SIG-M5 treated with dmso at 0.1 percent for 504 hours (cell line): ENCODE data around the gene MED12L.
"Not testable (repeated sequence)": the region's sequence is repeated elsewhere in the genome, so short reads cannot be mapped to it uniquely, and the experiment has no call there.

Source experiments
- DNase-seq: peaks from one replicate; lab custom pipeline; 2025; ENCODE audit not compliant: unreplicated experiment; lab: John Stamatoyannopoulos, UW

Gene MED12L, protein sequence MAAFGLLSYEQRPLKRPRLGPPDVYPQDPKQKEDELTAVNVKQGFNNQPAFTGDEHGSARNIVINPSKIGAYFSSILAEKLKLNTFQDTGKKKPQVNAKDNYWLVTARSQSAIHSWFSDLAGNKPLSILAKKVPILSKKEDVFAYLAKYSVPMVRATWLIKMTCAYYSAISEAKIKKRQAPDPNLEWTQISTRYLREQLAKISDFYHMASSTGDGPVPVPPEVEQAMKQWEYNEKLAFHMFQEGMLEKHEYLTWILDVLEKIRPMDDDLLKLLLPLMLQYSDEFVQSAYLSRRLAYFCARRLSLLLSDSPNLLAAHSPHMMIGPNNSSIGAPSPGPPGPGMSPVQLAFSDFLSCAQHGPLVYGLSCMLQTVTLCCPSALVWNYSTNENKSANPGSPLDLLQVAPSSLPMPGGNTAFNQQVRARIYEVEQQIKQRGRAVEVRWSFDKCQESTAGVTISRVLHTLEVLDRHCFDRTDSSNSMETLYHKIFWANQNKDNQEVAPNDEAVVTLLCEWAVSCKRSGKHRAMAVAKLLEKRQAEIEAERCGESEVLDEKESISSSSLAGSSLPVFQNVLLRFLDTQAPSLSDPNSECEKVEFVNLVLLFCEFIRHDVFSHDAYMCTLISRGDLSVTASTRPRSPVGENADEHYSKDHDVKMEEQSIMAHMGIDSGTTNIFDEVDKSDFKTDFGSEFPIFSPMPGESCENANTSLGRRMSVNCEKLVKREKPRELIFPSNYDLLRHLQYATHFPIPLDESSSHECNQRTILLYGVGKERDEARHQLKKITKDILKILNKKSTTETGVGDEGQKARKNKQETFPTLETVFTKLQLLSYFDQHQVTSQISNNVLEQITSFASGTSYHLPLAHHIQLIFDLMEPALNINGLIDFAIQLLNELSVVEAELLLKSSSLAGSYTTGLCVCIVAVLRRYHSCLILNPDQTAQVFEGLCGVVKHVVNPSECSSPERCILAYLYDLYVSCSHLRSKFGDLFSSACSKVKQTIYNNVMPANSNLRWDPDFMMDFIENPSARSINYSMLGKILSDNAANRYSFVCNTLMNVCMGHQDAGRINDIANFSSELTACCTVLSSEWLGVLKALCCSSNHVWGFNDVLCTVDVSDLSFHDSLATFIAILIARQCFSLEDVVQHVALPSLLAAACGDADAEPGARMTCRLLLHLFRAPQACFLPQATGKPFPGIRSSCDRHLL (N-terminal part only)

DNA sequence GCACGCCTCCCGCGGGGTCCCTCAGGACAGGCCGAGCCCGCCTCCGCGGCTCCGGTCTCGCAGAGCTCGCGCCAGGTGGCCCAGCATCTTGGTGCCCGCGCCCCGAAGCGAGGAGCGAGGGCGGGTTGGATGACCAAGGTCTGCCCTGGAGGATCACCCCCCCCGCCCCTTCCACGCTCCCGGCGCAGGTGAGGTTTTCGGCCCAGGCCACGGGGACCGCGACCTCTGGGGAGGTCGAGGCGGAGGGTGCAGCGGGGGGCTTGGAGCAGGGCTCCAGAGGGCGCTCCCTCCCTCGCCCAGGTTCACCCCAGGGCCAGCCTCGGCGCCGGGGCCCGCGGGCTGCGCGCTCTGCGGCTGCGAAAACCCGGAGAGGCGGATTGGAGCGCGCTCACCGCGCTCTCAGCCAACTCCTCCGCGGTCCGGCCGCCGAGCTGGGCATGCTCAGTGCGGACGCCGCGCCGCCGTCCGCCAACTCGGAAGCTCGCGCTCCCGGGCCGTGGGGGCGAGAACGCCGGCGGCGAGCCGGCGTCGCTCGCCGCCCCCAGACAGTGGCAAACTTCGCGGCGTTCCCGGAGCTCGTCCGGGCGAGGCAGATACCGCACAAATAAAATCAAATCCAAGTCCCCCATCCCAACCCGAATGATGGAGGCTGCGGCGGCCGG is at the start of gene MED12L:
Gene MED12L (plus strand): TSS at position 438 of the 662 bp plus-strand sequence. CDS start 1,263 bp downstream, outside the sequence.
- peak; percentile 51 for DNase-seq

DNA sequence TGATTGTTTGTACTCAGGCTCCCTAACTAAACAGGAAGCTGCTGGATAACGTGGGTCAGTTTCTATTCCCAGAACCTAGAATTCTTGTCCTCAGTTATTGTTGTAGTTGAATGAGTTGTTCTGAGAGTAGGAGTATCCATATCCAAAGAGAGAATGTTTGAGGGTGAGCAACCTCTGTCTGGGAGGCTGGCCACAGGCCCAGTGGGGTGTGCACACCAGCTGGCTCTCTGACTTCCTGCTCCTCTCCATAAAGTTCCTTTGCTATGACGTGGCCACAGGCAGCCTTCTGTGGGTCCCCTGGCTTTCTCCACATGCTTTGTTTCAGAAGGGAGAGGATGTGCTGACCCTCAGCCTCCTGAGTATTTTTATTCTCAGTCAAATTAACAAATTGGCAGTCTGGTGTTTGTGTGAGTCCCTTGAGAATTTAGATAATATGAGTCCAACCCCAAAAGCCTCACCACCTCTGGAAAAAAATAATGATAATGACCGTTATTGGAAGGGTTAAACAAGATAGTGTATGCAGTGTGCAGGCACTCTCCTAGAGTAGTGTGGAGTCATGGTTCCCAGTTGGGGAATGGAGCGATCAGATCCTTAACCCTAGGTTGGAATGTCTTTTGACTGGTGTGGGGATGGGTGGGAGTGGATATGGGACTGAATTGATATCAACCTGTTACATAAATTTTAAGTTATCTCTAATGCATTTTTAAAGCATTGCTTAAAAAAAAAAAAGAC is 47.6 kb upstream of the MED12L start:
- no peak for DNase-seq

DNA sequence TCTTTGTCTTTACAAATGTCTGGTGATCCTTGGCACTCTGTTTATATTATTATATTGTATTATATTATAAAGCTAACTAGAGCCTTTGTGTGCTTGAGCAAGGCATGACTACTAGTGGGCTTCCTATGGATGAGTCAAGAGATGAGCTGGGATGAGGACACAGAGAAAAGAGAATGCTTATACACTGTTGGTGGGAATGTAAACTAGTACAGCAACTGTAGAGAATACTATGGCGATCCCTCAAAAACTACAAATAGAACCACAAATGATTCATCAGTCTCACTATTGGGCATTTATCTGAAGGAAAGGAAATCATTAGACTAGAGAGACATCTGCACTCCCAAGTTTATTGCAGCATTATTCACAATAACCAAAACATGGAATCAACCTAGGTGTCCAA is 40.8 kb upstream of the MED12L start:
- no peak for DNase-seq

DNA sequence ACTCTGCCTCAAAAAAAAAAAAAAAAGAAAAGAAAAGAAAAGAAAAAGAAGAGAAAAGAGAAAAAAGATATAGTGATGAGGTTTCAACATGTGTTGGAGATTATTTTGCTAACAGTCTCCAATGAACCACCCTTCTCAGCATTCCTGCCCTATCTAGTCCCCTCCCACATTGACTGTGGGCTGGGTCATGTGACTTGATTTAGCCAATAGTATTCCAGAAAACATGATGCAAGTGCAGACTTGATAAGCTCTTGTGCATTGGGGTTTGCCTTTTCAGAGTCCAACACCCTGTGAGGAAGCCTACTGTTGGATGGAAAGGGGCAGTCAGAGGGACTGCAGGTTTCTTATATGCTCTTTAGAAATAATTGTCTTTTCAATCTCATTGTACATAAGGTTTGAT is 37.8 kb upstream of the MED12L start:
- no peak for DNase-seq

DNA sequence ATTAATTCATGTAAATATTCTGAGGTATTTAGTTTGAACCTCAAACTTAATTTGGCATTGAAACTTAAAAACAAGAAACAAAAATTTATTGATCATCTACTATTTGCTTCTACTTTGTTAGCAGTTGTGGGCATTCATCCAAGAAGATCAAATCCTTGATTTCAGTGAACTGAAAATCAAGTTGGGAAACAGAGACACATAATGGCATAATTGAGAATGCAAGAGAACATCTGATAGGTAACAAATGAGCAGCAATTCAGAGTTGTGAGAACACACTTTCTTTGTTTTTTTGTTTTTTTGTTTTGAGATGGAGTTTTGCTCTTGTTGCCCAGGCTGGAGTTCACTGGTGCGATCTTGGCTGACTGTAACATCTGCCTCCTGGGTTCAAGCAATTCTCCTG is 33.9 kb upstream of the MED12L start:
- no peak for DNase-seq

DNA sequence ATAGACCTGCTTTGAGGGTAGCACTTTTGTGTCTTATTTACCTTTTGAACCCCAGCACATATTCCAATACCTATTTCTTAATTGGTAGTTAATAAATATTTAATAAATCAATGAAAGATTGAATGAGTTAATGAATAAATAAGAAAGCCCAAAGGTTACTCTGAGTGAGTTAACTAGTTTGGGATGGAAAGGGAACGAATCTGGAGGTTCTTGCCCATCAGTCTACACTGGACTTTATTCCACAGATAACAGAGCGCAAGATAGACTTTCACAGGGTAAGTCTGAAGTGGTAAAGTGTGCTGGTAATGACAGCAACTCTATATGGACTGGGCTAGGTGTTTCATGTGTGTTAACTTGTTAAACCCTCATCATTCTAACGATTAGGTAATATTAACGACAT is 33.1 kb upstream of the MED12L start:
- DNase-seq: no peak

DNA sequence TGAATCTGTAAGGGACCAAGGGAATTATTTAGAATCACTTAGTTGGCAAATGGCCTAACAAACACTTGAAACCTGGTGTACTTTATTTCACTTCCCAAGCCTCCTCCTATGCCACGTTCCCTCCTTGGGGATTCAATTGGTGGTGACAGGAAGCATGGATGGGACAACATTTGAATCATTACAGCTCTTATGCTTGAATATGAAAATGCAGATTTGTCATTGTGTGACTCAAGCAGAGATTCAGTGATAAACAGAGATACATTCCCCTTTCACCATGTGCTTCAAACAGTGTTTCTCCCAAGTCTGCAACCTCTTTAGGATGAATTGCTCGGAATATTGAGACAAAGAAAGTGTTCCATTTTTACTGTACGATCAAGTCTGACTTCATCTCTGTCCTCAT is 32.7 kb upstream of the MED12L start:
- DNase-seq: no peak

DNA sequence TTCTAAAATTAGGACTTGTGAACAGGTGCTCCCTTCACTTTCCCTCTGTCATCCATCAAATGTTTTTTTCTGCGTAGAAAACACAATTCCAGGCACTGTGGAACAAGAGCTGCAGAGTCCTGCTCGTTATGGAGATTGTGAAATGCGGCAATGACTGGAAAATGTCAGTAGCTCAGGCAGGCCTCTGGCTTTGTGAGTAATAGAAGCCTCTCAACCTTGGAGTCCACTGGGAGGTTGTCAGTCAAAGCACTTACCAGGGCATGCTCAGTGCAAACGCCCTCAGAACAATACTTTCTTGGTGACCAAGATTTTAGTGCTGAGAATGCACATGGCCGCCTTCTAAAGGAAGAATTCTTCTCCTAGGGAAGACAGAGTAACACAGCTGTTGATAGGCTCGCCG is 26.7 kb upstream of the MED12L start:
- no peak for DNase-seq

DNA sequence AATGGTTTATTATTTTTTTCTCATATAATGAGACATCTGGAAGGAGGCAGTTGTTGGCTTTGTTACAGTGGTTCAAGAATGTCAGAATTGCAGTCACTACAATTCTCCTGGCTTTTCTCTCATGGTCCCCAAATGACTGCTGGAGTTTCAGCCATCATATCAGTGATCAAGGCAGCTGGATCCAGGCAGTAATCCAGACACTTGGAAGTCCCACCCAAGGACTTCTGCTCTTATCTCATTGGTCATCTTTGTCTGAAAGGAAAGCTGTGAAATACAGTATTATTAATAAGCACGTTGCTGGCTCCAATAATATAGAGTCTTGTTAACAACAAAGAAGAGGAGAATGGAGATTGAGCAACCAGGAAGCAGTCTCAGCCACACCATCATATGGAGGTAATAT is 22.9 kb upstream of the MED12L start:
- no peak for DNase-seq

DNA sequence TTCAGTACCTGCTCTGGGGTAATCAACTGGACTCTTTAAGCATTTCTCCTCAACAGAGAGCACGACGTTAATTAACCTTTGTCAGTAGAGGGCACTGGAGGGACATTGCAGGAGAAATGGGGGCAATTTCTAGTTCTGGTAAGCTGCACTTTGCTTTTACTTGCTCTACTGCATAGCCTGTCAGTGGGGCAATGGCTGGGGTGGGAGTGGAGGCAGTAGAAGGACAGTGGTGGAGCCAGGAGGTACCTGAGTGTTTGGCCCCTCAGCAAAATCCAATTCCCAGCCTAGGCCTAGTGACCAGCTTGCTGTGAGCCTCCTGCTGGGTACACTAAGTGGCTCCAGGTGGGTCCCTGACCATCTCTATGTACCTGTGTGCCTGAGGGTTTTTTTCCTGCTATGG is 18.3 kb upstream of the MED12L start:
- DNase-seq: peak; percentile 41

DNA sequence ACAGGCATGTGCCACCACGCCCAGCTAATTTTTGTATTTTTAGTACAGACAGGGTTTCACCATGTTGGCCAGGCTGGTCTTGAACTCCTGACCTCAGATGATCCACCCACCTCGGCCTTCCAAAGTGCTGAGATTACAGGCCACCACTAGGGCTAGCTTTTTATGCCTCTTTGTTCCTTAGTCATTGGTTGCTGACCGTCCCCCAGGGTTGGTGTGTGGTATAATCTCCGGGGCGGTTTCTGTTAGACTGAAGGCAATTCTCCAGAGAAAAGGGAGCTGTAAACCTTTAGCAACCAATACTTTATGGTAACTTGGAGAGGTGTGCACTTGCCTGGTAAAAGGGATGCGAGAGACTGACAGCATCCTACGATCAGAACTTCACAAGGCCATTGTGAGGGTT is 12.6 kb upstream of the MED12L start:
- DNase-seq: not testable (repeated sequence)

DNA sequence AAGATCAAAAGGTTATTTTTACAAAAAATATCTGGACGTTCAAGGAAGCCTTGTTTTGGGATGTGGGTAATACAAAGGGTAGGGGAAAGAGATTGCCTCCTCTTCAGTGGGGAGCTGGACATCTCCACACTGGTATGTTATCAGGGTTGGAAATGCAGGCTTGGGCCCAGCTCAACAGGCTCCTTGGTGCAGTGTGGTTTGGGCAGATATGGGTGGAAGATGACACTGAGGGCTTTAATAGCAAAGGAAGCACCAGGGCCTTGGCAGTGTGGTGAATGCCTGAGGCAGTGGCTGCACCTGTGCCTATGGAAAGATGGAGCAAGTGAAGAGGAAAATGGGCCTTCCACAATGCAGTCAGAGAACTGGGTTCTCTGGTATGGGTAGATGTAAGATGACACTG is 11.2 kb upstream of the MED12L start:
- DNase-seq: no peak

DNA sequence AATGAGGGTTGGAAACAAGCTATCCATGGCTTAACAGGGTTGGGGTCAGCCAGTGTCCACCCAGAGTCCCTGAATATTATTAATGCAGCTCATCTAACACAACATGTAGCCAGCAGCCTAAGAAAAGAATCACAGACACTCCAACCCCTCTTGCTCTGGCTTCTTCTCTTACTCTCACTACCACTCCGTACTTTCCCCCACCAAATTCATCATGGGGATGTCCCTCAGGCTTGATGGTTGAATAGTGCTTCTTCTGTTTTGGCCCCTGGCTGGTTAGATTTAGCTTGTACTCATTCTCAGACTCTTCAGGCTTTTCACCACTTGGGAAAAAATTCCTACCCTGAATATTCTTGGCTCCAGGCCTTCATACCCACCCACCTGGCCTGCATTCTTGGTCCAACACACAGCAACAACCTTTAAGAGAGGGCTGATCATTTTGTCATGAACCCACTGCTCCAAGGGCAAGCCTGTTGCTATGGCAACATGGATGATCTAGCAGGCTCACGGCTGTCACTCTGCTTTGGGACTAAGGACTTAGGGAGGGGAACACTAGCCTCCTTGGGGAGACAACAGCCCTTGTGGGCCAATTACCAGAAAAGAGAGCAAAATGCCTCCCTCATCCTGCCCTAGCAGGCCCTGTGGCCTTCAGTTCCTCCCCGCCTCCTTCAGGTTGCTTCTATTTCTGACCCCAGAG is 9.4 kb upstream of the MED12L start:
- no peak for DNase-seq

DNA sequence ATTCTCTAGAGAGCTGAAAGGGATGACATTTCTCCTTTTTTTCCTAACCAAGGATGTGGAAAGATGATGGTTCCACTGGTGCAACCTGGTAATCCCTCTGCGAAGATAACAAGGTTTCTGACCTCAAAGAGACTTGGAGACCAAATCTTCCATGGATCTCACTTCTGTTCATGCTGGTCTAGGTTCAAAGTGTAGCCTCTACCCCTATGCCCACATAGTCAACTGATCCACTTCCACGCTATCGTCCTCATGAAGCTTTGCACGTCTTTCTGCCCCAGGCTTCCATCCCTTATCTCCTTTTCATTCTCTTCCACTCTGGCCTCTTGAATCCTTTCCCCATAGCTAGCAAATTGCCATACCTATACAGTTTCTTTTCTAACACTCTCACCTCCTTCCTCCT is 8.8 kb upstream of the MED12L start:
- no peak for DNase-seq

DNA sequence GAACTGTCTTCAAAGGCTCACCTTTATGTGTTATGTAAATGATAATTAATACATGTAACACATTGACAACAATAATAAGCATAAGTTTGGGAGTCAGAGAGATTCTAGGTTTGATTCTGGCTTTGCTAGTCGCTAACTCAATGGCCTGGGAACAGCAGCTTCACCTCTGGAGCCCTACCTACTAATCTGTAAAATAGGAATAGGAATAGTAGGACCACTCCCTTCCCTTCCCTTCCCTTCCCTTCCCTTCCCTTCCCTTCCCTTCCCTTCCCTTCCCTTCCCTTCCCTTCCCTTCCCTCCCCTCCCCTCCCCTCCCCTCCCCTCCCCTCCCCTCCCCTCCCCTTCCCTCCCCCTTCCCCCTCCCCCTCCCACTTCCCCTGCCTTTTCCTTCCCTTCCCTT is 4.4 kb upstream of the MED12L start:
- not testable (repeated sequence) for DNase-seq

DNA sequence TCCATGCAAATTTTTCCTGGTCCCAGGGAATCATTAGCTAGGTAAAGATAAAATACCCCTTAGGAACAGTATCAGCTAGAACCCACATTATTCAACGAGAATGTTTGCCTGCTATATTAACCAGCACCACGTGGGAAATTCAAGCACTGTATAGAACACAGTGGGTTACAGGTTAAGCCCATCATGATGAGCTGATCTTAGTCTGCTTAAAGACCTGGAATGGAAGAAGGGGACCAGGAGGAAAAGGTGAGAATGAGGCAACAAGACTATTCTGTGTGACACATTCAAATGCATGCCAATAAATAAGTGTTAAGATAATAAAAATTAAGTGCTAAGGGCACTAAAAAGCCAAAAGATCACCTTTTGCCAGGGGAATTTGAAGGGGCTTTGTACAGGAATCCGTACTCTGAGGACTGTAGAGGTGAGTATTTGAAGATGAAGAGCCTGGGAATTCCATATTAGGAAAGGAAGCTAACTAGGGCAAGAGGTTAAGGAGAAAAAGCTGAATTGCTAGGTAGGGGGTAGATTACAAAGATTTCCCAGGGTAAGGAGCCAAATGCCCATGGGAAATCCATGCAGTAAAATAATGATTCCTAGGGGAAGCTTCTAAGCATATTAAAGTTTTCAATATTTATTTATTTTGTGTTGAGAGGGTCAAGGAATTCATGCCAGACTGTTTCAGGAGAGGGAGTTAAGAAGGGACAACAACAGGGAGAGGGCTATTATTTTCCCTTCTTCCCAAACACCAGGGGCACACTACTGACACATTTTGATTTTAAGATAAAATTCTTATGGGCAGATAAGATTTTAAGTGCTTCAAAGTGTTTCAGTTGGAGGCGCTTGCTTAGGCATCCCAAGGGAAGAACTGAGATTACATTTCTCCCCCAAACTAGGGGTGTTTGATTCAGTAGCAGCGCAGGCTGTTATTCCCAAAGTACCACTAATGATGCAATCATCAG is 2.3 kb upstream of the MED12L start:
- DNase-seq: no peak

DNA sequence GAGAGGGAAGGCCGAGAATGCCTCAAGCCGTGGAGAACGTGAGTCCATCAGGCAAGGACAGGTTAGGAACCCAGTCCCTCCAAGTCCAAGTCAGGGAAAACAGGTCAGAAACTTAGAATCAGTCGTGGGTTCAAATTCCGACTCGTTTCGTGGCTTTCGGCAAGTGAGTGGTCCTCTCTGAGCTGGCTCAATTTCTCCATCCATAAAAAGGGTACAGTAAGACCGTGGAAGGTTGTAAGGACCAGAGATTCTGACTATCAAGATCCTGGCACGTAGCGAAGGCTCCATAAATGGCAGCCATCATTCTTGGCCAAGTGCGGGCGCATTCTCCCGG is 604 bp upstream of the MED12L start:
- DNase-seq: no peak

DNA sequence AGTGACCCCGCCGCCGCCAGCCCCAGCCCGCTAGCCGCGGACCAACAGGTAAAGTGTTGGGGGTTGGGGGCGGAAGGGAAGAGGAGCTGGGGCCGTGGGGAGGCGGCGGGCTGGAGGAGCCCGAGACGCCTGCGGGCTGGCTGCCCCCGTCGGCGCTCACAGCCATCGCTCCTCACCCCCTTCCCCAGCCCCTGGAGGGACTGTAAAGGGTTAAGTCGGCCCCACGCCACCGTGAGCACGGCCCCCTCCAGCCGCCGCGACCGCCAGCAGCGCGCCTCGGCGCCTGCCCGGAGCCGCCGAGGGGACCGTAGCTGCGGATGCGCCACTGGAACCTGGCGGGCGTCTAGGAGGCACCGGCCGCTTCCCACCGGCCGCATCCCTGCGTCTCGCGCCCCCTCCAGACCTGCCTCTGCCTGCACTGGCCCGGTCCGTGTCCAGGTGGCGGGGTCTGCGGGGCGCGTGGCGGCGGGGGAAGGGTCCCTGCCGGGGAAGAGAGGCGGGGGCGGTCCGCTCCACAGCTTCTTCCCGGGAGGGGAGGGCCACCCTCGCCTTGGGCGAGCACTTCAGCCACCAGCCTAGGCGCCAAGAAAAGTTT is 522 bp downstream of the MED12L start:
- DNase-seq: no peak
